NCI-H1417 treated with DMSO at 0.1 percent for 48 hours (cell line): Measurements from ENCODE around the gene CDK2AP2.
"Not testable (repeated sequence)": the region's sequence is repeated elsewhere in the genome, so short reads cannot be mapped to it uniquely, and the experiment has no call there.

Experiments used
- DNase-seq: peaks from one replicate; lab custom pipeline; 2025; lab: John Stamatoyannopoulos, UW

The CDK2AP2 gene

GRCh38 chr11:67507864-67508485, at the start of gene CDK2AP2:
TSS of gene CDK2AP2 (minus strand) at chr11:67508162. CDS start at chr11:67508082, 80 bp downstream.
- DNase-seq: peak; percentile 96

- DNase-seq: no peak
Measured at GRCh38 chr11:67556244-67556643, 48.3 kb upstream of the CDK2AP2 start.

GRCh38 chr11:67551697-67552096, 43.7 kb upstream of the CDK2AP2 start:
- DNase-seq: not testable (repeated sequence)

- no peak for DNase-seq
Measured at GRCh38 chr11:67551127-67551526, 43.2 kb upstream of the CDK2AP2 start.

GRCh38 chr11:67548555-67549110, 40.7 kb upstream of the CDK2AP2 start:
- DNase-seq: no peak

- not testable (repeated sequence) for DNase-seq
Measured at GRCh38 chr11:67548112-67548511, 40.1 kb upstream of the CDK2AP2 start.

GRCh38 chr11:67545280-67545679, 37.3 kb upstream of the CDK2AP2 start:
- DNase-seq: no peak

- no peak for DNase-seq
Measured at GRCh38 chr11:67544616-67545242, 36.8 kb upstream of the CDK2AP2 start.

- DNase-seq: no peak
Measured at GRCh38 chr11:67543585-67543984, 35.6 kb upstream of the CDK2AP2 start.

GRCh38 chr11:67542971-67543370, 35.0 kb upstream of the CDK2AP2 start:
- DNase-seq: no peak

GRCh38 chr11:67542169-67542568, 34.2 kb upstream of the CDK2AP2 start:
- DNase-seq: no peak

- DNase-seq: no peak
Measured at GRCh38 chr11:67541198-67541597, 33.2 kb upstream of the CDK2AP2 start.

GRCh38 chr11:67539550-67539949, 31.6 kb upstream of the CDK2AP2 start:
- no peak for DNase-seq

GRCh38 chr11:67538823-67539505, 31.0 kb upstream of the CDK2AP2 start:
- no peak for DNase-seq

- no peak for DNase-seq
Measured at GRCh38 chr11:67538306-67538705, 30.3 kb upstream of the CDK2AP2 start.

GRCh38 chr11:67535561-67535960, 27.6 kb upstream of the CDK2AP2 start:
- DNase-seq: no peak

- no peak for DNase-seq
Measured at GRCh38 chr11:67534070-67534679, 26.2 kb upstream of the CDK2AP2 start.

- no peak for DNase-seq
Measured at GRCh38 chr11:67532889-67533288, 24.9 kb upstream of the CDK2AP2 start.

GRCh38 chr11:67530282-67530592, 22.3 kb upstream of the CDK2AP2 start:
- no peak for DNase-seq

- no peak for DNase-seq
Measured at GRCh38 chr11:67528376-67528775, 20.4 kb upstream of the CDK2AP2 start.

GRCh38 chr11:67525275-67525976, 17.5 kb upstream of the CDK2AP2 start:
- no peak for DNase-seq

- DNase-seq: no peak
Measured at GRCh38 chr11:67524480-67524808, 16.5 kb upstream of the CDK2AP2 start.
